ENCODE results near the gene HOXB13.

The HOXB13 gene

DNA sequence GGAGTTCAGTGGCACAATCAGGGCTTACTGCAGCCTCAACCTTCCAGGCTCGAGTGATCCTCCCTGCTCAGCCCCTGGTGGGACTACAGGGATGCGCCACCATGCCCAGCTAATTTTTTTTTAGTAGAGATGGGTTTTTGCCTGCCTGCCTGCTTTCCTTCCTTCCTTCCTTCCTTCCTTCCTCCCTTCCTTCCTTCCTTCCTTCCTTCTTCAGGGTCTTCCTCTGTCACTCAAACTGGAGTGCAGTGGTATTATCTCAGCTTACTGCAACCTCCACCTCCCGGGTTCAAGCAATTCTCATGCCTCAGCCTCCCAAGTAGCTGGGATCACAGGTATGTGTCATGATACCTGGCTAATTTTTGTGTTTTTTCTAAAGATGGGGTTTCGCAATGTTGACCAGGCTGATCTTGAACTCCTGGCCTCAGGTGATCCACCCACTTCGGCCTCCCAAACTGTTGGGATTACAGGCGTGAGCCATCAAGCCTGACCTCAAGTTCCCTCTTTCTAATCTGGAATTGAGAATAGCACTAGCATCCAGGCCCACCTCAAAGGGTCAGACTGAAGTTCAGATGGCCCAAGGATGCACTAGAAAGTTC, 51.5 kb downstream of the HOXB13 start:
- no peaks in the 10 kb centered on the region for H3K4me1 ChIP-seq (ENCODE audit: control insufficient read depth, low read depth, low read length)
- no peak overlapping the region for H3K27ac ChIP-seq (ENCODE audit: low read length)
- H3K9me3 ChIP-seq (ENCODE audit: control insufficient read depth, low read depth, low read length) = no peaks in the 10 kb centered on the region
- no peak overlapping the region for H3K9ac ChIP-seq (ENCODE audit: low read length)
- H3K36me3 ChIP-seq (ENCODE audit: control insufficient read depth, low read depth, low read length) = no peaks in the 10 kb centered on the region
- H3K4me3 ChIP-seq (ENCODE audit: low read length) = no peak overlapping the region
- peaks cover 73% of the 10 kb centered on the region for H3K27me3 ChIP-seq (ENCODE audit: control insufficient read depth, insufficient read depth, low read length)

Measured in iPS-18a (cell line).